Stimulated activated CD4-positive, alpha-beta T cell treated with anti-CD3 and anti-CD28 coated beads, Interleukin-15, amount 100 ng/mL, for 48 hours (primary cell): ENCODE data around the gene LRRC23.

Experiments used
- DNase-seq, 2 donors: peaks; one replicate each; pipeline ENCODE4 v3.0.0-alpha.2; 2020; ENCODE audit warnings: low read depth in 2 of 2

Gene LRRC23

DNA sequence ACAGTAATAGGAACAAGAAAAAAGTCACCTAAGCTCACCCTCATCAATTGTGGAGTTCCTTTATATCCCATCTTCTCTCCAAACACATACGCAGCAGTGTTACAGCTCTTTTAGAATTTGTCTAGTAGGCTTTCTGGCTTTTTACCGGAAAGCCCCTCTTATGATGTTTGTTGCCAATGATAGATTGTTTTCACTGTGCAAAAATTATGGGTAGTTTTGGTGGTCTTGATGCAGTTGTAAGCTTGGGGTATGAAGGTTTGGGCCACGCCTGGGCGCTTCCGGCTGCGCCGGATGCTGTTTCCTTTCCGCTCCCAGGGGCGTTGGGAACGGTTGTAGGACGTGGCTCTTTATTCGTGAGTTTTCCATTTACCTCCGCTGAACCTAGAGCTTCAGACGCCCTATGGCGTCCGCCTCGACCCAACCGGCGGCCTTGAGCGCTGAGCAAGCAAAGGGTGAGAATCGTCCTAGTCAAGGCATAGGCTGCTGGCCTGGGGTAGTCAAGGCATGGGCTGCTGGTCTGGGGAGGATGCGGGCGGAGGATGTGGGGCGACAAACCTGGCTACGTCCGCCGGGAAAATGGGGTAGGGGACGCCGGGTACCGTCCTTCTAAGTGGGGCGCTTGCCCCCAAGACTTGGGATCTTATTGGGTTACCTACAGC lies 39.2 kb downstream of the LRRC23 start, which contains the start of the genes C12orf57 and RNU7-1:
Gene C12orf57 (plus strand): TSS at position 301 of the 659 bp plus-strand sequence. CDS start 100 bp downstream, at position 401.
Gene RNU7-1 (plus strand): TSS at position 95 of the 659 bp plus-strand sequence.
- DNase-seq = peak; percentile 74 to 82

DNA sequence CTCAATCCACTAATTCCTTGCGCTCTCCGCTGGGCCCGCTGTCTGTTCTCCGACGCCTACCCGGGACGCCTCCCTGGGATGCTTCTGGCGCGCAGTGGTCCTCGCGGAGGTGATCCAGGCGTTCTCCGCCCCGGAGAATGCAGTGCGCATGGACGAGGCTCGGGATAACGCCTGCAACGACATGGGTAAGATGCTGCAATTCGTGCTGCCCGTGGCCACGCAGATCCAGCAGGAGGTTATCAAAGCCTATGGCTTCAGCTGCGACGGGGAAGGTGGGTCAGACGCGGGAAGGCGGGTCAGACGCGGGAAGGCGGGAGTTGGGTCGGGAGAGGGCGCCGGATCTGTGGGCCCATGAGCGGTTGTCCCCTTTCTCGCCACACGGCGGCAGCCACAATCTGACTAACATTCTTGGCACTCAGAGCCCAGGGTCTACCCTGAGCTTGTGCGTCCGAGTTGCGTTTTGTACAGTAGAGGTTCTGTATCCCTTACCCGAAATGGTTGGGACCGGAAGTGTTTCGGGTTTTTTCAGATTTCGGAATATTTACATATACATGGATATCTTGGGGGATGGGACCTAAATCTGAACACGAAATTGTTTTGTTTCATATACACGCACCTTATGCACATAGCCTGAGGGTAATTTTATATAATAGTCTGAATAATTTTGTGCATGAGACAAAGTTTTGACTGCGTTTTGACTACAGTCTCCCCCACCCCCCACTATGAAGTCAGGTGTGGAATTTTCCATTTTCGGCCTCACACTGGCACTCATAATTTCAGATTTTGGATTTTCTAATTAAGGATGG lies 40.0 kb downstream of the LRRC23 start:
- DNase-seq = peak; percentile 83

DNA sequence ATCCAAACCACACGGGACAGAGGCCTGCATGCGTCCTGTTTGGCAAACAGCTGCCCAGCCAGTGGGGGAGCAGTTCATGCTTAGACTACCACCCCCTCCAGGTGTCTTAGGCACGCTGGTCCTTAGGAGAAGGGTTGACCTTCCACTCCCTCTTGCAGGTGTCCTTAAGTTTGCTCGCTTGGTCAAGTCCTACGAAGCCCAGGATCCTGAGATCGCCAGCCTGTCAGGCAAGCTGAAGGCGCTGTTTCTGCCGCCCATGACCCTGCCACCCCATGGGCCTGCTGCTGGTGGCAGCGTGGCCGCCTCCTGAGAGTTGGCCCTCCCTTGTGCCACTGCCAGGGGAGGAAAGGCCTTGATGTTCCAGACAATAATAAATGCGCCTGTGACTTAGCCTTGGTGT lies 41.0 kb downstream of the LRRC23 start:
- DNase-seq = no peak

DNA sequence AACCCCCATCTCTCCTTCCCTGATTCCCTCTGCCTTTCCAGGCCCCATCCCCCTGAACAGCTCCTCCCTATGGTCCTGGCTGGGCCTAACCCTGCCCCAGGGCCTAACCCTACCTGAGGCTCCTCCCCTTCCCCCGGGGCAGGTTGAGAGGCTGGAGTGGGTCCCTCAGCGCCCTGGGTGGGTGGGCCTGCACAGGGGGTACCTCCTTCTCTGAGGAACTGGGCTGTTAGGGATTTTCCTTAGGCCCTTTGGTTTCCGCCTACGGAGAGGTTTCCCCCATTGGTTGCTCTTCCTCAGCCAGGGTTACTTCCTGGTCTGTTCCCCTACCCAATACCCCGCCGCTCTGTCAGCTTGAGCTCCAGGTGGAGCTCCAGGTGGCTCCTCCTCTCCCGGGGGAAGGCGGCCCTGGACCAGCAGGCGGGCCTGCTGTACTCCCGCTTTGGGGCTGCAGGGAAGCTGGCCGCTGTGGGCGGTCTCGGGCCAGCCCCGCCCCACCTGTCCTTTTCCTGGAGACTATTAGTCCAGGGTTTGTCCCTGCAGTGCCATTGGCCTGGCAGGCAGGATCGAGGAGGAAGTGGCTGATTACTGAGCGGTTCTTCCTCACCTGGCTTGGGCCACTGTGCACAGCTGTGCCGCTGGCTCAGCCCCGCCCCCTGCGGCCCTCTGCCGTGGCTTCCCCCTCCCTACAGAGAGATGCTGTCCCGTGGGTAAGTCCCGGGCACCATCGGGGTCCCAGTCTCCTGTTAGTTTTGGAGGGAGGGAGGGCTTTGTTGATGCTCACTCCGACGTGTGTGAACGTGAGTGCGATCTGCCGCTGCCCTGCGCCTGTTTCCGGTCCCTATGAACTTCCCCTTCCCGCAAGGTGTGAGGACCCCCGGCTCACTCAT lies 41.7 kb downstream of the LRRC23 start:
- DNase-seq = peak in 1 of 2 donors; percentile 48

DNA sequence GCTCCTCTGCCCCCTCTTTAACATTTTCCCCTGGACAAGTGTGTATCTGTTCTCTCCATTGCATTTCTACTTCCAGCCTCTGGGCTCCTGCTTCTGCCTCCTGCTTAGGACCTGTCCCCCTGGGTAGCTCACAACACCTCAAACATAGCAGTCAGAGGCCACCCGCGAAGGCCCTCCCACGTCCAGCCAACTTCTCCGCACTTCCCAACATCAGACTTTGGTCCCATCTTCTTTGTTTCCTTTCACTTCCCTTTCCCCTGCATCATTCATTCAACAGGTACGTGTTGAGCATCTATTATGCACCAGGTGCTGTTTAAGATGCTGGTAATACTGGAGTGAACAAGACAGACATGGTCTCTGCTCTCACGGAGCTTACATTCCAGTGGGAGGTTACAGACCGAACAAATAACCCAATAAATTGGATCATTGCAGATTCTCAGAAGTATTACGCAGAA lies 42.3 kb downstream of the LRRC23 start:
- DNase-seq = no peak

DNA sequence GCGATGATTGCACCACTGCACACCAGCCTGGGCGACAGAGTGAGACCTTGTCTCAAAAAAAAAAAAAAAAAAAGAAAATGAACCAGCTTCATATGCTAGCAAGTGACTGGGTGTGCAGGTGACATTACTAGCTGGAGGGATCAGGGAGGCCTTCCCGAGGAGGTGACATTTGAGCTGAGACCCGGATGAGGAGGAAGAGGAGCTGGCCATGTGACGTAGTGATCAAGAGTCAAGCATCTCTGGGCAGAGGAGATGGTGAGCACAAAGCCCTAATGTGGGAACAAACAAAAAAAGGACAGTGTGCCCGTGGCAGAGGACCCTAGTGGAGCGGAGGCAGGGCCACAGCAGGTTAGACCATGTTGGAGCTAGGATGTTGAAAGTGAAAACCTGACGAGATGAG lies 43.0 kb downstream of the LRRC23 start:
- DNase-seq = no peak

DNA sequence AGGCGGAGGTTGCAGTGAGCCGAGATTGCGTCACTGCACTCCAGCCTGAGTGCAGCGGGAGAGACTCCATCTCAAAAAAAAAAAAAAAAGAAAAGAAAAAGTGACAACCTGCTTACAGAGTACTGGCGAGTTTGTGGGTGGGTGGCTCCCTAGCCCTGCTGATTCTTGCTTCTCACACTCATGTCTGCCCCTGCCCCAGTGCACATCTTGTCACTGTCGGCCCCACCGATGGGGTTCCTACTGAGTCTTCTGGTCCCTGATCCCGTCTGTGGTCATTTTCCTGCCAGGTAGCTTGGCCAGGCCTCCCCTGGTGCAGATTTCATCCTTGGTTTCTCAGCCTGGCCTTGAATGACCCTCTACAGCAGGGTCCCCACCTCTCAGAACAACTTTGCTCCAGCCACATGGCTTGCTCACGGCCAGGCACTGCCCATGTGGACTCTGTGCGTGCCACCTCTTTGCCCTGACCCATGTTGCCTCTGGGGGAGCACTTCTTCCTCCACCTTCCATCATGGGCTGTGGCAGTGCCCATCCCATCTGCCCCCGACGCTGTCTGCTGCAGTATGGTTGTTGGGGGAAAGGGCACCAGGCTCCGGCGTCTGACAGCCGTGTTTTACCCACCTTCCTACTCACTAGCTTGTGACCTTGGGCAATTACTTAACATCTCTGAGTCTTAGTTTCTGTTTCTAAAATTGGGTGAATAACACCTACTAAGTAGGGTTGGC lies 44.4 kb downstream of the LRRC23 start:
- DNase-seq = no peak

DNA sequence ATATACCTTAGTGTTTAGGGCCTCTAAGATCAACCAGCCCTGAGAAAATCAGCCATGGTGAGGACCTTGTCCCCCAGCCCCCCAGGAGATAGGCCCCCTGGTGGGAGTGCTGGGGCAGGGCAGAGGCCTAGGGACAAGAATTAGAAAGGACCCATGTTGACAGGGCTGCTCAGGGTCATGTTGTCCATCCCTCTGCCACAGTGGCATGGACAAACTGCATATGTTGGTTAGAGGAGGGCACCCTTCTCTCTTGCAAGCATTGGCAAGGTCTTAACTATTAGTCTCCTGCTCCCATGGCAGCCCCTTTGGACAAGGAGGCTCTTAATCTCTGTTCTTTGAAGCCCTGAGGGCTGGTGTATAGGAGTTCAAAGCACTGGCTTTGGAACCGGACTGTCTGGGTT lies 45.8 kb downstream of the LRRC23 start:
- no peak for DNase-seq

DNA sequence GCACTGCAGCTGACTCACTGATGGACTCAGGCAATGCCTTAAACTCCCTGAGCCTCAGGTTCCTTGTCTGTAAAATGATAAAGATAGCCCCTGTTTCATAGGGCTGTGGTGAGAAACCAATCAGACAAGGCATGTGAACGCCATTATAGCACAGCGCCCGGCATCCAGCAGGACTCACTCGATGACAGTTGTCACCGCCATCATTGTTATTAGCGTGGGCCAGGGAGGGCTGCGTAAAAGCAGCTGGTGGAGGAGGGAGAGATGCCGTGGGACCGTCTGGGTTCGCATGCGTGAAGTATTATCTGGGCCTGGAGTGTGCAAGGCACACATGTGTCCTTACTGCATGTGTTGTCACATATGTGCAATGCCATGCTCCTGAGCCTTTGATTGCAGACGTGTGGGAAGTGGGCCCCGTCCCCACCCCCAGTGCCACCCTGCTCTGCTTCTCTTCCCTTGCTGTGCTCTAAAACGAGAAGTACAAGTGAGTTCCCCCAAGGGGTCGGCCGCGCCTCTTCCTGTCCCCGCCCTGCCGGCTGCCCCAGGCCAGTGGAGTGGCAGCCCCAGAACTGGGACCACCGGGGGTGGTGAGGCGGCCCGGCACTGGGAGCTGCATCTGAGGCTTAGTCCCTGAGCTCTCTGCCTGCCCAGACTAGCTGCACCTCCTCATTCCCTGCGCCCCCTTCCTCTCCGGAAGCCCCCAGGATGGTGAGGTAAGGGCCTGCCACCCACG lies 46.4 kb downstream of the LRRC23 start, which contains the start of gene PTPN6:
Gene PTPN6 (plus strand): TSS at position 546 of the 730 bp plus-strand sequence. CDS start 157 bp downstream, at position 703.
- peak in 1 of 2 donors; percentile 45 for DNase-seq

DNA sequence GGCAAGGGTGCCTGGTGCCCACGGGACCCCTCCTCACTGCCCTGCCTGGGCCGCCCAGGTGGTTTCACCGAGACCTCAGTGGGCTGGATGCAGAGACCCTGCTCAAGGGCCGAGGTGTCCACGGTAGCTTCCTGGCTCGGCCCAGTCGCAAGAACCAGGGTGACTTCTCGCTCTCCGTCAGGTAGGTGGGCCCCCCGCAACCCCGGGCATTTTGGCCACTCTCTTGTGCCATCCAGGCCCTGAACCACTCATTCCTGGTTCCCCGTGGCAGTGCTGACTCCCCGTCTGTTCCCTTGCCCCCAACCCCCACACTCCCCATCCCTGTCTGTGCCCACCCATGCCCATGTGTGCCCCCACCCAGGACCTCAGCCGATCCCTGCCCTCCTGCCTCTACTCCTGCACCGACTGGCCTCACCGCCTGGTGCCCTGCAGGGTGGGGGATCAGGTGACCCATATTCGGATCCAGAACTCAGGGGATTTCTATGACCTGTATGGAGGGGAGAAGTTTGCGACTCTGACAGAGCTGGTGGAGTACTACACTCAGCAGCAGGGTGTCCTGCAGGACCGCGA lies 47.0 kb downstream of the LRRC23 start:
- no peak for DNase-seq

DNA sequence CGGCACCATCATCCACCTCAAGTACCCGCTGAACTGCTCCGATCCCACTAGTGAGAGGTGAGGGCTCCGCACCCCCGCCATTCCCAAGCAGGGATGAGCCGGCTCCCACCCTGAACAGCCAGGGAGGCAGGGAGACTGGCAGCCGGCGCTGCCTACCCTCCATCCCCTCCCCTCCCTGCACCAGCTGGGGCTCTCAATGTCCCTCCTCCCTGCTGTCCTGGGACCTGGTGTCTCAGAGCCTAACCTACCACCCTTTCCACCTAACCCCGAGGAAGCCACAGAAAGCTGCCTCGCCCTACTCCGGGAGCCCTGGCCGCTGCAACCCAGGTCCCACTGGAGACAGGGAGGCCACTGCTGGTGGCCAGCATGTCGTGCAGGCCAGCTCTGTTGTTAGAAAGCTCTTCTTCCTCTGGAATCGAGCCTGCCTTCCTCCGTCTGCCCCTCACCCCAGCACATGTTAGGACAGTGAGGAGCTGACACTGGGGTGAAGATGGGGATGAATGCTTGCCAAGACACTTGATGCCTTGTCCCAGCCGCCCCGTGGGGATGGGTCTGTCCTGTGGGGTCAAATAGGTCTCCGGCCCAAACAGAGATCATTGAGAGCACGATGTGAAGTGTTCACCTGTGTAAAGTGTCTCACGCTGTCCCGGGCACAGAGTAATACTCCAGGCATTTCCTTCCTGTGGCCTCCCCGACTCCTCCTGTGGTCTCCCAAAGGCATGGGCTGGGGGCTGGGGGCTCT lies 47.7 kb downstream of the LRRC23 start:
- DNase-seq = no peak

DNA sequence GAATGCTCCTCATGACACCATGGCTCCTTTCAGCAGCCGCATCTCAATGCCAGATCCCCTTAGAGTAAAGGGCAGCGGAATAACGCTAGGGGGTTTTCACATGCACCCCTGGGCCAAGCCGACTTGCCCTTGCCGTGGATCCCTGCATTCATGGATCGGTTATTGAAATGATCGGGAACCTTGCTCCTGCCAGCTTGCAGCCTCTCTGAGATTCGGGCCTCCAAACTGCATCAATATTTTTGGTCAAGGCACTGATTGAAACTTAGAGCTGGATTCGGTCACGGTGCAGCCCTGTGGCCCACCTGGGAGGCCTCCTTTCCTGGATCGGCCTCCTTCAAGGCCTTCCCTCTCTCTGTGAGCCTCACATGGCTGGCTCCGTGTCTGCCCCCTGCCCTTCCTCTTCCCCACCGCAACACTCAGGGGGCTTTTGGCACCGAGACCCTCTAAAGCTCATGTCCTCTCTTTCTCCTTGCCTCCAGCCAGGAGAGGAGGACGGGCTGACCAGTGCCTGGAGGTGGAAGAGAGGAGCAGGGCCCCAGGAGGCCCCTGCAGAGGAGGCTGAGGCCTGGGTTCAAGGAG lies 48.3 kb downstream of the LRRC23 start:
- no peak for DNase-seq

DNA sequence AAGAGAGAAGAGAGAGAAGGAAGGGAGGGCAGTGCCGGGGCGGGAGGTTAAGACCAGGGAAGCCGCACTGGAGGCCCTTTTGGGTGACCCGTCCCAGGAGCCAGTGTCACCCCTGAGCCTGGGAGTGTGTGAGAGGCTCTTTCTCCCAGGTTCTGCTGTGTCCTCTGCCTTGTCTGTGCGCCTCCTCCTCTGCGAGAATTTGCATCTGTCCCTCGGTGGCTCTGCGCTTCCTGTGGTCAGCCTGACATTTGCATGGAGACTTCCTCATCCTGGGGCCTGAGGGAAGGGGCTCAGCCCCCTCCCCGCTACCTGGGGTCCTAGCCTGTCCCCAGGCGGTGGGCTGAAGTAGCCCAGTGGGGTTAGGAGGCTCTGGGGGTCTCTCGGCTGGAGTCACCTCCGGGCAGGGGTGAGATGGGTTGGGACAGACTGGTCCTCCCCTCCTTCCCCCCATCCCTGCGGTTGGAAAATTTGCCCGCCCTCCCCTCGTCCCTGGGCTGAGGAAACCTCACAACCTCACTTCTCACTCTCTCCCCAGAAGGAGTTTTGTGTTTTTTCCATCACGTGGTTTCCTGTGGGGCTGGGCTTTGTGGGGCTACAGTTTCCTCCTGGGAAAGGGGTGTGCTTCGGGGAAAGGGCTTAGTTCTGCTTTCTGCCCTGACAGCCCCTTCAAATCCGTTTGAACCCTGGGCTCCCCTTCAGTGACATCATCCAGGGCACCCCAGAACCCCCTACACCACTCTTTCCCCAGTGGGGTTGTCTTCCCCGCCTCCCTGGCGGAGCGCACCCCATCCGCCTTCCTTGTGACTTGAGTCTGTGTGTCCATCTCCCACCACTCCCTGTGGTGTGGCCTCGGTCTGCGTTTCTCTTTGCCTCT lies 49.1 kb downstream of the LRRC23 start:
- peak in 1 of 2 donors; percentile 67 for DNase-seq

DNA sequence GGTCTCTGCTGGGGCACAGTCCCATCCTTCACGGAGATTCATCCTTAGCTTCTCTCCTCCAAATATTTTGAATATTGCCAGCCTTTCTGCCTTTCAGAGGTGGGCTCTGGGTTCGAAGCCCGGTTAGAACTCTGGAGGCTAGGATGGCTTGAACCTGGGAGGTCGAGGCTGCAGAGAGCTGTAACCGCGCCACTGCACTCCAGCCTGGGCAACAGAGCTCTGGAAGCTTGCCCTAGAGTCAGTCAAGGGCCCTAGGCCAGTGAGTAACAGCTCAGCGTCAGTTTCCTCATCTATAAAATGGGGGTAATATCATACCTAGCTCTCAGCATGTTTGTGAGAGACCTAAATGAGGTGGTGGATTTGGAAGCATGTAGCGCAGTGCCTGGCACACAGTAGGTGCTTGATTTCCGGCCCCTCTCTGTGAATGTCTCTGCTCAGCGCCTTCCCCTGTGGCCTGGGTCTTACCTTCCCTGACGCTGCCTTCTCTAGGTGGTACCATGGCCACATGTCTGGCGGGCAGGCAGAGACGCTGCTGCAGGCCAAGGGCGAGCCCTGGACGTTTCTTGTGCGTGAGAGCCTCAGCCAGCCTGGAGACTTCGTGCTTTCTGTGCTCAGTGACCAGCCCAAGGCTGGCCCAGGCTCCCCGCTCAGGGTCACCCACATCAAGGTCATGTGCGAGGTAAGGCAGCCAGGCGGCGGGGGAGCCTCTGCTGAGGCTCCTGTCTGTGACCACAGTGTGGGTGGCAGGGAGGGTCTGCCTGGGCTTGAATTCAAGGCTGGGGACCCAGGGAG lies 49.9 kb downstream of the LRRC23 start:
- DNase-seq = no peak

DNA sequence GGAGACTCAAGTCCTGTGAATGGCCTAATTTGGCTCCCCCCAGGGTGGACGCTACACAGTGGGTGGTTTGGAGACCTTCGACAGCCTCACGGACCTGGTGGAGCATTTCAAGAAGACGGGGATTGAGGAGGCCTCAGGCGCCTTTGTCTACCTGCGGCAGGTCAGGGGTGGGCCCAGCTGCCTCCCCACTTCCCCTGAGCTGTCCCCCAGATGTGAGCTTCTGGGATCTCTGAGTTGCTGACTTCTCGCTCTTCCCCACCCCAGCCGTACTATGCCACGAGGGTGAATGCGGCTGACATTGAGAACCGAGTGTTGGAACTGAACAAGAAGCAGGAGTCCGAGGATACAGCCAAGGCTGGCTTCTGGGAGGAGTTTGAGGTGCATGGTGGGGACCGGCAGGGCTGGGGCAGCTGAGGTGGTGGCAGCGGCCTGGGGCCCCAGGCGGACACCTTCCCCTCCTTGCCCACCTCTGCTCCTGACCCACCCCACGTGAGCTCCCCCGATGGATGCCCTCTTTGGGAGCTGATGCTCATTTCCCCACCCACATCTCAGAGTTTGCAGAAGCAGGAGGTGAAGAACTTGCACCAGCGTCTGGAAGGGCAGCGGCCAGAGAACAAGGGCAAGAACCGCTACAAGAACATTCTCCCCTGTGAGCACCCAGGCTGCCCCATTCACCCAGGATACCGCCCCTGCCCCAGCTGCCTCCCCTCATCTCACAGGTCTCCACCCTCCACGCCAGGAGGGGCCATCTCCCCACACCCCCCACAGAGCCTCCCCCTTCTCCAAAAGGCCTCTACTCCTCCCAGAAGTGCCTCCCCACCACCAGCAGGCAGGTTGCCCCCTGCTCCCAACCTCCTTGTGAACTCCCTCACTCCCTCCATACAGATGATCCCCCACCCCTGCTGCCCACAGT lies 50.7 kb downstream of the LRRC23 start:
- DNase-seq = no peak
